ENCODE measurements around the gene NEDD4L.

The NEDD4L gene

GRCh38 chr18:58394602-58395425, 350.8 kb downstream of the NEDD4L start:
- Histone ChIP-seq H3K36me3 (no peaks in the 10 kb centered on the region), H3K9me3 (no peaks in the 10 kb centered on the region), H3K27me3 (no peaks in the 10 kb centered on the region), H3K4me1 (no peaks in the 10 kb centered on the region), H3K4me3 (ENCODE audit: low read depth, low read length) (no peak overlapping the region)
- DNase-seq: no peak
- TF ChIP-seq CTCF (IDR thresholded peaks at IDR 0.05; ENCODE audit: low read depth, low read length): no peak

DNA sequence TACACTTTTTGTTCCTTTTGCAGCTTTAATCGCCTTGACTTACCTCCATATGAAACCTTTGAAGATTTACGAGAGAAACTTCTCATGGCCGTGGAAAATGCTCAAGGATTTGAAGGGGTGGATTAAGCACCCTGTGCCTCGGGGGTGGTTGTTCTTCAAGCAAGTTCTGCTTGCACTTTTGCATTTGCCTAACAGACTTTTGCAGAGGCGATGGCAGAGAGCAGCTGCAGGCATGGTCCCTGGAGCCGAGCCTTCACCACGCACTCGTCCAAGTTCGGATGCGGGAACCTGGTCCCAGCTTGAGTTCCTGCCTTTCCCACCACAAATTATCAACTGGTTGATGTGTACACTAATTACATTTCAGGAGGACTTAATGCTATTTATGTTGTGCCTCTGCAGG, 352.1 kb downstream of the NEDD4L start:
- no peaks in the 10 kb centered on the region for H3K36me3 ChIP-seq
- no peaks in the 10 kb centered on the region for H3K27me3 ChIP-seq
- no peak for TF ChIP-seq CTCF (IDR thresholded peaks at IDR 0.05; ENCODE audit: low read depth, low read length)
- no peak for DNase-seq
- H3K4me1 ChIP-seq: no peaks in the 10 kb centered on the region
- H3K4me3 ChIP-seq (ENCODE audit: low read depth, low read length): no peak overlapping the region
- no peaks in the 10 kb centered on the region for H3K9me3 ChIP-seq

- H3K4me3 ChIP-seq (ENCODE audit: low read depth, low read length): no peak overlapping the region
- TF ChIP-seq CTCF (IDR thresholded peaks at IDR 0.05; ENCODE audit: low read depth, low read length): no peak
- H3K4me1 ChIP-seq: no peaks in the 10 kb centered on the region
- H3K36me3 ChIP-seq: no peaks in the 10 kb centered on the region
- no peak for DNase-seq
- H3K27me3 ChIP-seq: no peaks in the 10 kb centered on the region
- H3K9me3 ChIP-seq: no peaks in the 10 kb centered on the region
These were observed 352.9 kb downstream of the NEDD4L start for GRCh38 chr18:58396966-58397365.

GRCh38 chr18:58397385-58398132, 353.5 kb downstream of the NEDD4L start:
- TF ChIP-seq CTCF (IDR thresholded peaks at IDR 0.05; ENCODE audit: low read depth, low read length): no peak

GRCh38 chr18:58398648-58399398, 354.8 kb downstream of the NEDD4L start:
- H3K27me3 ChIP-seq: no peaks in the 10 kb centered on the region
- no peak for TF ChIP-seq CTCF (IDR thresholded peaks at IDR 0.05; ENCODE audit: low read depth, low read length)
- no peaks in the 10 kb centered on the region for H3K36me3 ChIP-seq
- H3K9me3 ChIP-seq: no peaks in the 10 kb centered on the region
- H3K4me3 ChIP-seq (ENCODE audit: low read depth, low read length): no peak overlapping the region
- DNase-seq: no peak
- no peaks in the 10 kb centered on the region for H3K4me1 ChIP-seq

More at GRCh38 chr18:58397385-58398132, 353.5 kb downstream of the NEDD4L start:
- no peaks in the 10 kb centered on the region for H3K4me1 ChIP-seq
- no peak overlapping the region for H3K4me3 ChIP-seq (ENCODE audit: low read depth, low read length)
- DNase-seq: no peak
- no peaks in the 10 kb centered on the region for H3K9me3 ChIP-seq
- no peaks in the 10 kb centered on the region for H3K27me3 ChIP-seq
- no peaks in the 10 kb centered on the region for H3K36me3 ChIP-seq
